IPS-11a (cell line): ENCODE results near the gene TFF3.

ENCODE experiments used
- H3K4me3 ChIP-seq: one replicate; pipeline ENCODE4 v1.5.1; 2013; ENCODE audit warnings: low read depth, low read length, control low read depth

Gene TFF3

DNA sequence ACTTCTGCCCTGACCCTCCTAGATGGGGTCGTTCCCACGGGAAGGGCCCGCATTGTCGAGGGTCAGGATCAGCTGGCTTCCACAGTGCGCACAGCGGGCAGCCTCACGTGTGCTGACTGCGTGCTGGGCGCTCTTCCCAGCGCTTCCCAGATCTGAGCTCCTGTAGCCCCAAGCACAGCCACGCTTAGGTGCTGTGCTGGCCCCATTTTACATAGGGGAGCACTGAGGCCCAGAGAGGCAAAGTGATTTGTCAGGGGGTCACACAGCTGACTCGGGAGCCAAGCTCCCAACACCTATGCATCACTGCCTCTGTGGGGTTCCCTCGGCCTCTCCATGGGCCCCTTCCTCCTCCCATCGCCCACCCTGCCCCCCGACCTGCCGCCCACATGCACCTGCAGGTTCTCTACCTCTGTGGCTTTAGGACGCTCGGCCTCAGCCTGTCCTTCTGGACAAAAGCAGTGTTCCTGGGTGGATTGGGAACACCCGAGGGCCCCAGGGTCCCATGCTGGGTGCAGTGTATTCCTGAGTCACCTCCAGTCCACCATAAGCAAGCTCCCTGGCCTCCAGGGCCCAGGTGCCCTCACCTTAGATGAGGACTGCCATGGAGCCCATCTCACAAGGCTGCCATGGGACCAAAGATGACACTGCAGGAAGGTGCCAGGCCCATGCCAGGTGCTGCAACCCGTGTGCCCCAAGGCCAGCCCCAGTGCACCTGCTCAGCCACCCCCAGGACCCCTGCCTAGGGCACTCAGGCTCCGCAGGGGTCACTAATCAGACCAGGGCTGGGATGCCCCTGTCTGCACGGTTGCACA lies 23.3 kb downstream of the TFF3 start:
- no peak overlapping the region for H3K4me3 ChIP-seq

DNA sequence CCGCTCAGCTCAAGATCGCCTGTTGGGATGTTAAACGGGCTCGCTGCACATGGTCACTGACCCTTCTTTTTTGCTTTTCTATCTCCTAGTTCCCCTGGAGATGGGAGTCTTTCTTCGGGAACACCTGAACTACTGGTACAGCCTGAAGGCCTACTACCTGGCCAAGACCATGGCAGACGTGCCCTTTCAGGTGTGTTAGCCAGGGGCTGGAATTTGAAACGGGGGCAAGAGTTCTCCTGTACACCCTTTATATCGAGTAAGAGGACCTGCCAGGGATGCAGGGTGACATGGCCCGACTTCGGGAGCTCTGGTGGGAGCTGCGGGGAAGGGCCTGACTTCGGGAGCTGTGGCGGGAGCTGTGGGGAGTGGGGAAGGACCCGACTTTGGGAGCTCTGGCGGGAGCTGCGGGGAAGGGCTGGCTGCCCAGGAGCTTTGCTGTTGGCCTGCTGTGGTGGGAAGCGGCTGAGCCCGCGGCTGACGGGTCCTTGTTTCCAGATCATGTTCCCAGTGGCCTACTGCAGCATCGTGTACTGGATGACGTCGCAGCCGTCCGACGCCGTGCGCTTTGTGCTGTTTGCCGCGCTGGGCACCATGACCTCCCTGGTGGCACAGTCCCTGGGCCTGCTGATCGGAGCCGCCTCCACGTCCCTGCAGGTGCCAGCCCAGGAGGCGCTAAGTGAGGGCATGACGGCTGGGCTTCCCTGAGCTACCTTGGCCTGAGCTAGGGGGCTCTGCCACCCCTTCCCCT lies 24.0 kb downstream of the TFF3 start:
- no peak overlapping the region for H3K4me3 ChIP-seq

DNA sequence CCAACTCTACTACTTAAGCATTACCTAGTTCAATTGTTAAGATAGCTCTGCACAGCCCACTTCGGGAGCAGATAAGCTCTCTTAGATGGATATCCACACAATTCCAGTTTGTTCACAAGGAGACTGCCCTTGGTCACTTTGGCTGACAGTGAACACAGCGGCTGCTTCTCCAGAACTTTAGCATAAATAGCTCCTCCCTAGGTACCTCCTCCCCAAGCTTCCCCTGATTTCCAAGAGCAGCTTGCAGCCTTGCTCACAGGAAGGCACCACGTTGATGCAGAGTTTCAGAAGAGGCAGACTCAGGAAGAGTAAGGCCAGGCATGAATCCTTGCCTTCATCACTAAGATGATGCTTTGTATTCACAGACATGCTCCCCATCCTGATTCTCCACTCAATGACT lies 24.7 kb downstream of the TFF3 start:
- H3K4me3 ChIP-seq = no peak overlapping the region

DNA sequence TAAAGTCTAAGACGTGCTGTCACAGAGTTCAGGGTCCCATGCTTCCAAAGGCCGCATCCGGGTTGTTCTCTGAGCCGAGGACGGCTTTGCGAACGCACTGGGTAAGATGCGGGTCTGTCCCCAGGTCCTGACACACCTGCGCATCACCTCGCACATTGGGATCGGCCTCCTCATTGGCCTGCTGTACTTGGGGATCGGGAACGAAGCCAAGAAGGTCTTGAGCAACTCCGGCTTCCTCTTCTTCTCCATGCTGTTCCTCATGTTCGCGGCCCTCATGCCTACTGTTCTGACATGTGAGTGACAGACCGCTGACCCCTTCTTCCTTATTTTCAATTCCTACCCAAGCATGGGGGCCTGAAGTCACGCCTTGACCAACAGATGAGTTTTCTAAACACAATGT lies 25.3 kb downstream of the TFF3 start:
- H3K4me3 ChIP-seq = no peak overlapping the region

DNA sequence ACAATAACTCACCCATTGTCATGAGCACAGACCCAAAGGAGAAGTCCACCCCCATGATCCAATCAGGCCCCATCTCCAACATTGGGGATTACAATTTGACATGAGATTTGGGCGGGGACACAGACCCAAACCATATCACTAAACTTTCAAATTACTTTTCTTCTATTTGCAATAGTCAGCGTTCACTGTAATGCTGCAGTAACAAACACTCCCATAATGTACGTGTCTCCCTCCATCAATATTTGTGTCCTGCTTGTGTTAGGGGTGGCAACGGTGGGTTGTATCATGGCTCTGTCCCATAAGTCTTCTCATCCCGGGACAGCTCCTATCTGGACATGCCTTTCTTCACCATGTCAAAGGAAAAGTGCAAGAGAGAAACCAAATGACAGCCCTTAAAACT lies 26.2 kb downstream of the TFF3 start:
- no peak overlapping the region for H3K4me3 ChIP-seq

DNA sequence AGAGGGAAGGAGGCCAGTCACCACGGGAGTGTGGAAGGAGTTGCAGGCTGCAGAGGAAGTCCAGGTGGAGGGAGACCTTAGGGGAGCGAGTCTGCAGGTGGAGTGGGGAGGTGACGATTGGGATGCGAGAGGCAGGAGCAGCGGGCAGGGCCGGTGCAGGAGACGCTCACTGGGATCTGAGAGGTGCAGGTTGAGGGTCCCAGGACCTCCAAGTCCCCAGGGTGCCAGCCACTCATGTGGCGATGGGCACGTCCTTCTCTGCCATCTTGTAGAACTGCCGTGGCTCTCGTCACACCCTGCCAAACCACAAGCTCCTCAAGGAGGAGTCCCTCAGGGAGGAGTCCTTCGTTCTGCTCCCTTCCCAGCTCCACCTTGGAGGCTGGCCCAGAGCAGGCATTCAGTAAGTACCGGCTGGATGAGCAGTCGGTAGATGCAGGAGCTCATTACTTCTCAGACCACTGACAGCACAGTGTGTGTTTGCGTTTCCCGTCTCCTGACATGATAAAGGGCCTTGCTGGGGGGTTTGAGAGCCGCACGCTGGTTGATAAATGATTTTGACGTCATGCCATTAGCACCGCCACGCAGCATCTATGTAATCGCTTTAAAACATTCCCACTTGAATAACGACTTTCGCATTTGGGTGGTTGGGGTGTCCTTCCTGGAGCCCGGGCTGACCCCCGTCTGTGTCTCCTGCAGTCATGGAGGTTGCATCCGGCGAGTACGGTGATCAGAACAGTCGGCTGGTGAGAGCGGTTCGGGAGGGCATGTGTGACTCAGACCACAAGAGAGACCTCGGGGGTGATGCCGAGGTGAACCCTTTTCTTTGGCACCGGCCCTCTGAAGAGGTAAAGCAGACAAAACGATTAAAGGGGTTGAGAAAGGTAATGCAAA lies 27.8 kb downstream of the TFF3 start:
- H3K4me3 ChIP-seq = no peak overlapping the region

DNA sequence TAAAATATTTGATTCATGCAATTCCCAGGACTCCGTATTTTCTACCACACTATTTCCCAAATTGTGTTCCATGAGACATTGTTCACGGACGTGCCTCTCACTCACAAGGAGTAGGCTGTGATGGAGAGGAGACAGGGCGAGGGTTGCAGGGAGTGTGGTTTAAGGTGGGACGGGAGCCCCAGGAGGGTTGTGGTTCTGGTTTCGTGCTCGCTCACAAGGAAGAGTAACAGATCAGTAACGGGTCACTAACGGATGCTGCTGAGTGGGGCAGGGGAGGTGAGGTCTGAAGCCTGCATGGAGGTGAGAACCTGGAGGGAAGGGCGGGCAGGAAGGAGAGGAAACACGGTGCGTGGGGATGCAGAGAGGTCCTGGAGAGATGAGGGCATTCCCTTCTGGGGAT lies 28.8 kb downstream of the TFF3 start:
- H3K4me3 ChIP-seq = no peak overlapping the region

DNA sequence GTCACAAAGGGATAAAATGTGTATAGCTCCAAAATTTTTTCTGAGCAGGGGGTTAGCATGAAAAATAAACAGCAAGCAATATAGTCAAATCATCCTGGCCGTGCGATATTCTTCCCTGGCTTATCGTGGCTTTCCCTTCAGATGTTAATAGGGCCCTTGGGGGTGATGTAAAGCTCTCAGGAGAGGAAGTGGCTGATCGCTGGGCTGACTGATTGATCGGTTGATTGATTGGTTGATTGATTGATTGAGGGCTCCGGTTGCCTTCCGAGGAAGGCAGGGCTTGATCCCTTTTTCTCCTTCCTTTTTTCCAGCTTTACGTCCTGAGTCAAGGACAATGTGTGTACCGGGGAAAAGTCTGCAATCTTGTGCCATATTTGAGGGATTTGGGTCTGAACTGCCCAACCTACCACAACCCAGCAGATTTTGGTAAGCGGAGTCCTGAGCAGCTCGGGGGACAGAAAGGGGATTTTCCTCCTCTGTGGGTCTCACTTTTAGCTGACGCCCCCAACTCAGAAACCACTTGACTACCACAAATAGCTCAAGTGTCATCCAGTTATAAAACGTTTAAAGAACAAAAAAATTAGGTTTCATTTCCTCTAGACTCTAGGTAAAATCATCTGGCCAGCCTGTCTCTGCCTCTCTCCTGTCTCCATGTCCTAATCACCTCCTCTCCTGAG lies 29.5 kb downstream of the TFF3 start:
- H3K4me3 ChIP-seq = no peak overlapping the region

DNA sequence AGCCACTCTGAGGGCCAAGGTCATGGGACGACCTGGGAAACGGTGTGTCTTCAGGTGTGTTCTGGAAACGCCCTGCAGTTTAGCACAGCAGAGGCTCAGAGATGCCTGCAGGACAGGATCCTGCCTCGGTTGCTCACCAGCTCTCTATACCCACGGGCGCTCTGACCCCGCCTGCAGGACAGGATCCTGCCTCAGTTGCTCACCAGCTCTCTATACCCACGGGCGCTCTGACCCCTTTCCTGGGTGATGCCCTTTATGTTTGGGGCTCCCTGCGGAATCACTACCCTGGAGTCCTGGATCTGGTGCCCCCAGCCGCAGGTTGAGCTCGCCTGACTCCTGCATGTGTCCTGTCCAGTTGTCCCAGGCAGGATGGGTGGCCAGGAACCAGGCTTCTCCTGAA lies 32.5 kb downstream of the TFF3 start:
- H3K4me3 ChIP-seq = no peak overlapping the region

DNA sequence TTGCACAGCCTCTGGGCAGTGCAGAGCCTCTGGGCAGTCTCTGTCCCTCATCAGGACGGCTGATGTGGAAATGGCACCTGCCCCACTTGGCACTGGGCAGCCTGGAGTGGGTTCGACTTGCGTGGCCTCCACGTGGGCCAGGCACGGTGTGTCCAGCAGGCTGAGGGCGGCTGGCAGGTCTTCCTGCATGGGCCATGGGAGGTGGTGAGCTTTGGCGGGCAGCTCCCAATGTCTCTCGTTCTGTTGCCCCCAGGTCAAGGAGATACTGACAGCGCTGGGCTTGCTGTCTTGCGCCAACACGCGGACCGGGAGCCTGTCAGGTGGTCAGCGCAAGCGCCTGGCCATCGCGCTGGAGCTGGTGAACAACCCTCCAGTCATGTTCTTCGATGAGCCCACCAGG lies 33.2 kb downstream of the TFF3 start:
- no peak overlapping the region for H3K4me3 ChIP-seq

DNA sequence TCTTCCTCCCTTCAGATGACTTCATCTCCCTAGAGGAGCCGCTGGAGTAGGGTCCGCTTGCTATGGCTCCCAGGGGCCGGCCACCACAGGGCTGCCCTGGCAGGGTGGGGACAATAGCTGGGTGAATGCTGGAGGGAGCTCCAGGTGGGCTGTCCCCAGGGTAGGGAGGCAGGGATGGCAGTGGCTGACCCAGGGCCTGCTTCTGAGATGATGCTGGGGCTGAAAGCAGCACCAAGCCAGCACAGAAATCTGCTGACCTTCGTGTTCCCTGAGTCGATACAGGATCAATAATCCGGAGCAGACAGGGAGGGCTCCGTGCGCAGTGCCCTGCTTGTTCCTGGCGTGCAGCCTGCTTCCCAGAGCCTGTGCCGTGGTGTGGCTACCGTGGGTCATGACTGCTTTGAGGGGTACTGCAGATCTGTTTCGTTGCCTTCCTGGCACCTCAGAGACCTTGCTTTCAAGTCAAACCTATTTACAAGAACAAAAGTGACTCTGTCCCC lies 34.0 kb downstream of the TFF3 start:
- H3K4me3 ChIP-seq = no peak overlapping the region

DNA sequence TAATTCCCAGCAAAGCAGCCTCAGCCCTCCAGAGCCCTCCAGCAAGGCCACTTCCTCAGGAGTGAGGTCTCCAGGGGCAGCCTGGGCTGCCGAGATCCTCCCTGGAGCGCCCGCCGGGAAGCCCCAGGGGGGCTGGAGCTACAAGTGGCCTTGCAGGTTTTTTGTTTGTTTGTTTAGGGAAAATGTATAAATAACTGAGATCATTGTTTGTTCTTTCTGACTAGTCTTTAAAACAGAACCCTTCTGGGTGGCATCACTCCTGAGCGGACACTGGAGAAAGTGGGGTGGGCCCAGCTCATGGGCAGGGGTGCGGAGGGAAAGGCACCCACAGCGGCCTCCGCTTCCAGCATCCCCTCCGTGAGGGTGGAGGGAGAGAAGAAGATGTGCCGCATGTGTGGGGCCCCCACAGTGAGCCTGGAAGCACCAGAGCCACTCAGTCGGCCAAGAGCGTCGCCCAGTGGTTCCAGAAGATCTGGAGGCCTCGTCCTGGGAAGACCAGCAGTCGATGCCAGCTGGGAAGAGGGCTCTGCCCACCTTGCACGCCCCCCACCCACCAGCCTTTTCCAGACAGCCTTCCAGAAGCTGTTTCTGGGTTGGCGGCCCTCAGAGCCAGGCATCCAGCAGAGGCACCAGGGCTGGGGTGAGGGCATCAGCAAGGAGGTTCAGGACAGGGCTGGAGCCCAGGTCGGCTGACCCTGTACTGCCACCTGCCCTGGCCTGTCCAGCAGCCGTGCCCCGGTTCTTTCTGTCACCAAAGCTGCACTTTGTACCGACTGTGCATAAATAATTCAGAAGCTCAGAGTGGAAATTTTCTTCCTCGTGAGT lies 34.6 kb downstream of the TFF3 start:
- no peak overlapping the region for H3K4me3 ChIP-seq

DNA sequence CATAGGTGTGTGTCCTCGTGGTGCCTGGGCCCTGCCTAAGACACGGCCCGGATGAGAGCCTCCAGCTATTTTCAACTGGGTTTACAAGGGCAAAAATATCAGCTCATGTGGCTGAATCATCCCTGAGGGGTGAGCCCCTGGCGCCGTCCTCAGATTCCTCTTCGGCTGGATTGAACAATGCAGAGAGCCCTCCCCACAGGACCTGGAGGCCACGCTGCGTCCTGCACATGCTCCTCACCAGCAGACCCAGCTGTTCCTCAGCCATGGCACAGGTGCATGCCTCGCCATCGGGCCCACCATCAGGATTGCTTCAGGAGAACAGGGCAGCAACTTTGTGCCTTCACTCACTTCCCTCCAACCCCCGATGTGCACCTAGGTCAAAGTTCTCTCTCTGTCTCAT lies 35.3 kb downstream of the TFF3 start:
- H3K4me3 ChIP-seq = no peak overlapping the region

DNA sequence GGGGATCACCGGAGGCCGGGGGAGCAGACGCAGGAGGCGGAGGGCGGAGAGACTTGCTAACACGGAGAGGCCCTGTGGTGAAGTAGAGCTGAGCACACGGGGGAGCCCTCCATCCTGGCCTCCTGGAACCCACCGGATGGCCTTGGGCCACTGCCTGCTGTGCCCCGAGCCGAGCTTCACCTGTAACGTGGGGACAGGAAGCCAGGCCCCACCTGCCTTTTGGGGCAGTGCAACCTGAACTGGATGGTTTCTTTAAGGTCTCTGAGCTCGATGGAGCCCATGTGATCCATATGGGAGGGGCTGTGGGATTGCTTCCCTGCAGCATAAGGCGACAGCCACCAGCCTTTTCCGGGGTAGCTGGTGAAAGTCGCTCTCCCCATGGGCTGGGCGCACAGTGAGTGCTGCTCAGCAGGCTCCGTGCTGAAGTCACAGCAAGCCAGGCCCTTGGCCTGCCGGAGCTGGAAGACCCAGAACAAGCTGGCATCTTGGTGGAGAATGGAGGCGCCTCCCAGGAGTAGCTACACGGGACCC lies 35.8 kb downstream of the TFF3 start:
- H3K4me3 ChIP-seq = no peak overlapping the region

DNA sequence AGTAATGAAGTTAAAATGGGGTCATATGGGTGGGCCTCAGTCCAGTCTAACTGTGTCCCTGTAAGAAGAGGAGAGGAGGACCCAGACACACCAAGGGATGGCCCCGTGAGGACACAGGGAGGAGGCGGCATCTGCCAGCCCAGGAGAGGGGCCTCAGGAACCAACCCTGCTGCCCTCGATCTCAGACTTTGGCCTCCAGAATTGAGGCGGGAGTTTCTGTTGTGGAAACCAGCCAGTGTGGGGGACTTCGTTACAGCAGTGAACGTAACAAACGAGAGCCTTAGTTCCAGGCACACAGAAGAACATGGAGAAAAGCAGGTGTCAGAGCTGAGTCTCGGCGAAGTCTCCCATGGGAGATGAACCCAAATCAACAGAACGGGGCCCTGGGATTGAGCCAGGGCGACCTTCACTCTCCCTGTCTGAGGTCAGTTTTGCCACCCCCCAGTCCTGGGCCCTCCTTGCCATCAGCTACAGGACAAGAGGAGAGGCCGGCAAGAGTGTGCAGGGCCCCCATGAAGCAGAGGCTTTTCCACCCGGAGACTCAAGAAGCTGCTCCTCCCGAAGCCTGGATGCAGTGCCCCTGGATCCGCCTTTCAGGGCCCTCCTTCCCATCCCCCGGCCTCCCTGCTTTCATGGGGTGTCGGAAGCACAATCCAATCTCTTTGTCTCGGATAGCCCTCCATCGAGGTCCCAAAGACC lies 36.6 kb downstream of the TFF3 start:
- H3K4me3 ChIP-seq = no peak overlapping the region

DNA sequence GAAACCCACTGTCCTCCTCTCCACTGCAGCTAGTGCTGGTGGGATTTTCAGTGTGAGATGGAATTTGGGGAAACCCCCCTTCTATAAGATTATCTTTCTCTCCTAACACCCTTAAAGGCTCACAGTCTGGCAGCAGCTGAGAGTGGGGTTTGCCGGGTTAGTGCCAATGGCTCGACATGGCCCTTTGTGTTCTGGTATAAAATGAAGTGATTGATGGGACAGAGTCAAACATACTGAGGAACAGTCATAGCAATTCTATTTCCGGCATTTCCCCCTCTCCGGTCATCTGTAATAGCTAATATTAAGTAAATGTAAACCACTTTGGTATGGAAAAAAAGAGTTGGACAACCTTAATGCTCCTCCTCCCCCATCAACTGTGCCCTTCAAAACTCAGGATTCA lies 37.6 kb downstream of the TFF3 start:
- no peak overlapping the region for H3K4me3 ChIP-seq

DNA sequence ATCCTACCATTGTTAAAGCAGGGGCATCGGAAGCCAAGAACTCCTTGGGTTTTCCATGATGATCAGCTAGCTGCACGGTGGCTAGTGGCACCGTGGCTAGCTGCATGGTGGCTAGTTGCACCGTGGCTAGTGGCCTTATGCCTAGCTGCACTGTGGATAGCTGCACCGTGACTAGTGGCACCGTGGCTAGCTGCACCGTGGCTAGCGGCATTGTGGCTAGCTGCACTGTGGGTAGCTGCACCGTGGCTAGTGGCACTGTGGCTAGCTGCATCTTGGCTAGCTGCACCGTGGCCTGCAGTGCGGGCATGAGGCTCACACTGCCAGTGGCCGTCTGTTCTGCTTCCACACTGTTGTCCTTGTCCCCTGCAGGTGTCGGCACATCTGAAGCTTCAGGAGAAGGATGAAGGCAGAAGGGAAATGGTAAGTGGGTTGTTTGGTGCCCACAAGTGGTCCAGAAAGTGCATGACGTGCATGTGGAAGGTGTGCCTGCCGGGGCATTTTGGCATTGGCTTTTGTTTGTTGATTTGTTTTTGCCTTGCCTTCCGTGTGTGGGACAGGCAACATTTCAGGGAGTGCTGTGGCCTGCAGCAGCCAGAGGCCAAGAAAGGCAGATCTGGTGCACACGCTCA lies 38.6 kb downstream of the TFF3 start:
- no peak overlapping the region for H3K4me3 ChIP-seq

DNA sequence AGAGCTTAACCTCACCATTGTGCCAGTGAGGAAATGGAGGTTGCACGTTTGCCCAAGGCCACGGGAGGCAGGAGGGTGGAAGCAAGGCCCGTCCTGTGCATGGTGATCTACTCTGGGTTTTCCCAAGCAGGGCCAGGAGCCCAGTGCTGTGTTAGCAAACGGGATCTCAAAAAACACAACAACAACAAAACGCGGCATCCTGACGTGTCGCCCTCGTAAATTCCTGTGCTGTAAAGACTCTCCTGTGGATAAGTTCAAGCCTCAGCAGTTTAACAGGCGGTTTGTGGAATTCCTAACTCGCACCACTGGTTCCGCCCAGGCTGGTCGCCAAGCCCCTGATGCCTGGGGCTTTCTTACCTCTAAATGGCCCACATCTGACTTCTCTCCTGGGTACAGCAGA lies 39.1 kb downstream of the TFF3 start:
- no peak overlapping the region for H3K4me3 ChIP-seq
